Karpas-422 (cell line): Measurements from ENCODE around the gene SMYD4. TPM values are rescaled to one million over a fixed set of nuclear protein-coding genes. Genes with fewer than 3 reads are reported as not detected.

ENCODE experiments used
- DNase-seq: peaks from one replicate; pipeline ENCODE4 v3.0.0-alpha.2; 2015
- H2AFZ ChIP-seq: fragments of 200-600 bp; sonication (generic); 2 replicates; pipeline ENCODE4 v1.6.1; 2014; ENCODE audit warnings: antibody characterized with exemption, low read length, mixed read lengths
- H3K27ac ChIP-seq: fragments of 200-600 bp; sonication (generic); 2 replicates; pipeline ENCODE4 v1.5.1; 2014; ENCODE audit warnings: mild to moderate bottlenecking, low read length, moderate library complexity
- H3K27me3 ChIP-seq: fragments of 200-600 bp; sonication (generic); 2 replicates; pipeline ENCODE4 v1.6.1; 2014; ENCODE audit warnings: low read length, mixed read lengths
- H3K36me3 ChIP-seq: fragments of 200-600 bp; sonication (generic); 2 replicates; pipeline ENCODE4 v1.6.1; 2014; ENCODE audit warnings: low read length, mixed read lengths; ENCODE audit not compliant: insufficient read depth
- H3K4me1 ChIP-seq: fragments of 200-600 bp; sonication (generic); 2 replicates; pipeline ENCODE4 v1.6.1; 2014; ENCODE audit warnings: mild to moderate bottlenecking, low read length, mixed read lengths
- H3K4me2 ChIP-seq: fragments of 200-600 bp; sonication (generic); 2 replicates; pipeline ENCODE4 v1.6.1; 2014; ENCODE audit warnings: low read length, low read depth, mild to moderate bottlenecking; ENCODE audit not compliant: poor library complexity, severe bottlenecking
- H3K4me3 ChIP-seq: fragments of 200-600 bp; sonication (generic); 2 replicates; pipeline ENCODE4 v1.5.1; 2014; ENCODE audit warnings: mild to moderate bottlenecking, antibody characterized with exemption, low read length, mixed read lengths
- H3K79me2 ChIP-seq: fragments of 200-600 bp; sonication (generic); 2 replicates; pipeline ENCODE4 v1.6.1; 2014; ENCODE audit warnings: mild to moderate bottlenecking, low read length, mixed read lengths
- H3K9ac ChIP-seq: fragments of 200-600 bp; sonication (generic); 2 replicates; pipeline ENCODE4 v1.6.0; 2014; ENCODE audit warnings: low read length
- H3K9me2 ChIP-seq: fragments of 200-600 bp; sonication (generic), shearing (Covaris generic); replicated peaks from 2 replicates; pipeline ENCODE4 v1.6.0; 2014; ENCODE audit warnings: mild to moderate bottlenecking, low read length, moderate library complexity; ENCODE audit not compliant: insufficient read depth
- H3K9me3 ChIP-seq: fragments of 300-700, 200-600 bp; sonication (generic); 2 replicates; pipeline ENCODE4 v1.6.1; 2014; ENCODE audit warnings: low read length, mixed read lengths
- H4K20me1 ChIP-seq: fragments of 200-600 bp; sonication (generic); 2 replicates; pipeline ENCODE4 v1.6.1; 2014; ENCODE audit warnings: mild to moderate bottlenecking, antibody characterized with exemption, low read length, low read depth; ENCODE audit not compliant: insufficient read depth
- total RNA-seq: library from RNA; depleted of rRNA; stranded (reverse); fragments of >200 nt; shearing (Covaris generic); gene quantifications from 2 replicates; pipeline ENCODE4 v1.2.3, GENCODE V29; 2014; ENCODE audit warnings: low replicate concordance; rRNA removed

Gene SMYD4
- total RNA-seq, 1 experiment from 2014 or later: 13.9 TPM

- Histone ChIP-seq H3K9me2 (no peaks in the 10 kb centered on the region), H3K27ac (peak overlapping the region; percentile 77; the same call in 1 of the 2 replicates), H3K4me1 (peaks cover 50% of the 10 kb centered on the region), H3K9me3 (no peaks in the 10 kb centered on the region), H3K4me2 (peak overlapping the region; percentile 67), H4K20me1 (peaks cover 3% of the 10 kb centered on the region; the same call in 1 of the 2 replicates), H2AFZ (no peak overlapping the region), H3K27me3 (no peaks in the 10 kb centered on the region), H3K4me3 (peak overlapping the region; percentile 37; the same call in 1 of the 2 replicates), H3K36me3 (no peaks in the 10 kb centered on the region; the same call in 1 of the 2 replicates), H3K79me2 (no peaks in the 10 kb centered on the region), H3K9ac (0 out of 2 replicates have a peak overlapping the region, but pooled peaks have one; percentile 55)
- DNase-seq: no peak
Observed at GRCh38 chr17:1733759-1734158, 95.9 kb downstream of the SMYD4 start.

DNA sequence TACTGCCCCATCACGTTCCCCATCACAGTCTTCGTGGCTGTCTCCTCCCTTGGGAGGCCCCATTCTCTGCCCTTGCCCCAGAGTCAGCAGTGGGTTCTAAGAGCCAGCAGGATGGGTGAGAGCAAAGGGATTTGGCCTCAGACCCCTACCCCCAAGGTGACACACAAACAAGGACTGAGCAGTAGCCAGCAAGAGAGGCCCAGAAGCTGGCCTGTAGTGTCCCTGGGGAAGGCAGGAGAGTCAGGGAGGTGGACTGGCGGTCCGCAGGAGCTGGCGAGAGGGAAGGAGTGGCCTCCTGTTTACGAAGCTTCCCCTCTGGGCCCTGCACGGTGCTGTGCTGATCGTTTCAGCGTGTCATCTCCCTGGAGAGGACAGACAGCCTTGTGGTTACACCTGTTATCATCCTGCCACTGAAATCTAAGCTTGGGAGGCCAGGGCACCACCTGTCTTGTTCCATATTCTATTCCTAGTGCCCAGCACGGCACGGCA, 96.8 kb downstream of the SMYD4 start:
- Histone ChIP-seq H3K36me3 (no peaks in the 10 kb centered on the region; the same call in 1 of the 2 replicates), H3K4me3 (peak overlapping the region; percentile 37; the same call in 1 of the 2 replicates), H3K27ac (peak overlapping the region; percentile 77), H4K20me1 (peaks cover 3% of the 10 kb centered on the region; the same call in 1 of the 2 replicates), H3K27me3 (no peaks in the 10 kb centered on the region), H2AFZ (no peak overlapping the region), H3K4me1 (peaks cover 50% of the 10 kb centered on the region), H3K9ac (peak overlapping the region; percentile 55), H3K9me3 (no peaks in the 10 kb centered on the region), H3K79me2 (no peaks in the 10 kb centered on the region), H3K9me2 (no peaks in the 10 kb centered on the region), H3K4me2 (peak overlapping the region; percentile 67)
- DNase-seq: peak; percentile 77

GRCh38 chr17:1732241-1732832, 97.4 kb downstream of the SMYD4 start:
- H3K27ac ChIP-seq: peak overlapping the region; percentile 77
- no peaks in the 10 kb centered on the region for H3K79me2 ChIP-seq
- H3K4me1 ChIP-seq: peaks cover 50% of the 10 kb centered on the region
- H3K9me2 ChIP-seq: no peaks in the 10 kb centered on the region
- no peaks in the 10 kb centered on the region; the same call in 1 of the 2 replicates for H3K36me3 ChIP-seq
- no peak for DNase-seq
- no peaks in the 10 kb centered on the region for H3K27me3 ChIP-seq
- H3K9ac ChIP-seq: peak overlapping the region; percentile 55
- peak overlapping the region; percentile 67 for H3K4me2 ChIP-seq
- no peaks in the 10 kb centered on the region for H3K9me3 ChIP-seq
- peaks cover 3% of the 10 kb centered on the region; the same call in 1 of the 2 replicates for H4K20me1 ChIP-seq
- no peak overlapping the region for H2AFZ ChIP-seq
- peak overlapping the region; percentile 37; the same call in 1 of the 2 replicates for H3K4me3 ChIP-seq

- Histone ChIP-seq H3K27ac (no peak overlapping the region), H3K4me2 (no peak overlapping the region)
Observed at GRCh38 chr17:1731194-1731506, 98.6 kb downstream of the SMYD4 start.

DNA sequence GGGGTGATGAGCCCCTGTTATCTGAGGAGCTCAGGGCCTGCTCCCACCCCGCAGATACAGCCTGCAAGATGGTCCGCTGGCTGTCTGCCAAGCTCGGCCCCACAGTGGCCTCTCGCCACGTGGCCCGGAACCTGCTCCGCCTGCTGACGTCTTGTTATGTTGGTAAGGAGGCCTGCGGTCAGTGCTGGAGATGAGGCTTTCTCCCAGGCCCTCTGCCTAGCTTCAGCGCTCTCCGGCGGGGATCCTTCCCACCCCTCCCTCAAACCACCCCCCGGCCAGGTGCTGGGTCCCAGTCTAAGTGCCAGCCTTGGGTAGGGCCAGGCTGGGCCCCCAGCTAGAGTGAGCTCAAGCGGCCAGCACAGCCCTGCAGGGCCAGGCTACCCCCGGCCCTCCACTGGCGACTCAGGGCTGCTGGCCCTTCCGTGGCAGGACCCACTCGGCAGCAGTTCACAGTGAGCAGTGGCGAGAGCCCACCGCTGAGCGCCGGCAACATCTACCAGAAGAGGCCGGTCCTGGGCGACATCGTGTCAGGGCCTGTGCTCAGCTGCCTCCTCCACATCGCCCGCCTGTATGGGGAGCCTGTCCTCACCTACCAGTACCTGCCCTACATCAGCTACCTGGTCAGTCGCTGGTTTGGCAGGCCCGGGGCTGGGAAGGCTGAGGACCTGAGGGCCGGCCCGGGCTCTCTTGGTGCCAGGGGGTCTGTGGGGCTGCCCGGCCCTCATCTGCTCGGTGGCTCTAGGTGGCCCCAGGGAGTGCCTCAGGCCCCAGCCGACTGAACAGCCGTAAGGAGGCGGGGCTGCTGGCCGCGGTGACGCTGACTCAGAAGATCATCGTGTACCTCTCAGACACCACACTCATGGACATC, 99.1 kb downstream of the SMYD4 start:
- Histone ChIP-seq H4K20me1 (no peaks in the 10 kb centered on the region), H2AFZ (no peak overlapping the region)

More at GRCh38 chr17:1731194-1731506, 98.6 kb downstream of the SMYD4 start:
- H3K9me2 ChIP-seq: no peaks in the 10 kb centered on the region
- peaks cover 1% of the 10 kb centered on the region; the same call in 1 of the 2 replicates for H4K20me1 ChIP-seq
- H3K27me3 ChIP-seq: no peaks in the 10 kb centered on the region
- no peaks in the 10 kb centered on the region for H3K9me3 ChIP-seq
- H3K4me3 ChIP-seq: no peak overlapping the region
- DNase-seq: peak; percentile 35
- no peaks in the 10 kb centered on the region for H3K79me2 ChIP-seq
- no peak overlapping the region for H3K9ac ChIP-seq
- H3K36me3 ChIP-seq: no peaks in the 10 kb centered on the region; the same call in 1 of the 2 replicates
- no peak overlapping the region for H2AFZ ChIP-seq
- peaks cover 41% of the 10 kb centered on the region for H3K4me1 ChIP-seq

GRCh38 chr17:1729966-1730325, 99.8 kb downstream of the SMYD4 start:
- Histone ChIP-seq H3K9me2 (no peaks in the 10 kb centered on the region), H3K4me2 (no peak overlapping the region), H3K36me3 (no peaks in the 10 kb centered on the region; the same call in 1 of the 2 replicates), H2AFZ (no peak overlapping the region), H3K4me3 (no peak overlapping the region), H3K9ac (no peak overlapping the region), H3K27me3 (no peaks in the 10 kb centered on the region), H4K20me1 (no peaks in the 10 kb centered on the region), H3K9me3 (no peaks in the 10 kb centered on the region), H3K27ac (no peak overlapping the region), H3K79me2 (peaks cover 10% of the 10 kb centered on the region), H3K4me1 (peaks cover 39% of the 10 kb centered on the region)
- DNase-seq: no peak

More for the DNA sequence above, 99.1 kb downstream of the SMYD4 start:
- Histone ChIP-seq H3K9me3 (no peaks in the 10 kb centered on the region), H3K4me2 (no peak overlapping the region), H3K9me2 (no peaks in the 10 kb centered on the region), H3K36me3 (no peaks in the 10 kb centered on the region; the same call in 1 of the 2 replicates), H3K4me3 (no peak overlapping the region), H3K9ac (no peak overlapping the region), H3K4me1 (peaks cover 39% of the 10 kb centered on the region), H3K27me3 (no peaks in the 10 kb centered on the region), H3K79me2 (peaks cover 4% of the 10 kb centered on the region), H3K27ac (no peak overlapping the region)
- DNase-seq: peak; percentile 33

Other genes with a start within 250 kb of the SMYD4 start
- 10.0 and 10.8 TPM in 2 replicates for gene SLC43A2, start 201.1 kb downstream of the SMYD4 start, total RNA-seq
- 0.18 TPM in 1 of 2 replicates, not detected in the other for gene SCARF1, start 184.2 kb downstream of the SMYD4 start, total RNA-seq
- 1.7 TPM in 1 of 2 replicates, not detected in the other for gene RILP, start 180.0 kb downstream of the SMYD4 start, total RNA-seq
- 105 and 130 TPM in 2 replicates for gene PRPF8, start 145.0 kb downstream of the SMYD4 start, total RNA-seq
- gene TLCD2, start 119.5 kb downstream of the SMYD4 start, total RNA-seq: not detected in 2 replicates
- gene WDR81, start 105.2 kb downstream of the SMYD4 start, total RNA-seq: 11.7 and 28.9 TPM in 2 replicates
- gene SERPINF2, start 87.0 kb downstream of the SMYD4 start, total RNA-seq: 0.19 and 0.32 TPM in 2 replicates
- gene SERPINF1, start 67.8 kb downstream of the SMYD4 start, total RNA-seq: 45.5 and 62.2 TPM in 2 replicates
- gene RPA1, start 103 bp upstream of the SMYD4 start, total RNA-seq: 40.4 and 63.9 TPM in 2 replicates
- 0.11 and 0.30 TPM in 2 replicates for gene RTN4RL1, start 195.4 kb upstream of the SMYD4 start, total RNA-seq
- 37.5 and 41.9 TPM in 2 replicates for gene DPH1, start 200.3 kb upstream of the SMYD4 start, total RNA-seq
- gene OVCA2, start 212.1 kb upstream of the SMYD4 start, total RNA-seq: 49.1 and 50.2 TPM in 2 replicates
- gene HIC1, start 225.2 kb upstream of the SMYD4 start, total RNA-seq: 3.2 and 13.9 TPM in 2 replicates